GM18519 (cell line): ENCODE data around the gene ZNF420.
"Not testable (repeated sequence)": the region's sequence is repeated elsewhere in the genome, so short reads cannot be mapped to it uniquely, and the experiment has no call there.

Experiments
- ATAC-seq: cut with Tn5 transposase; IDR thresholded peaks from one replicate; pipeline ENCODE4 v1.9.1; 2021; ENCODE audit warnings: mild to moderate bottlenecking, moderate library complexity; ENCODE audit not compliant: unreplicated experiment, low FRiP score

ZNF420 gene

DNA sequence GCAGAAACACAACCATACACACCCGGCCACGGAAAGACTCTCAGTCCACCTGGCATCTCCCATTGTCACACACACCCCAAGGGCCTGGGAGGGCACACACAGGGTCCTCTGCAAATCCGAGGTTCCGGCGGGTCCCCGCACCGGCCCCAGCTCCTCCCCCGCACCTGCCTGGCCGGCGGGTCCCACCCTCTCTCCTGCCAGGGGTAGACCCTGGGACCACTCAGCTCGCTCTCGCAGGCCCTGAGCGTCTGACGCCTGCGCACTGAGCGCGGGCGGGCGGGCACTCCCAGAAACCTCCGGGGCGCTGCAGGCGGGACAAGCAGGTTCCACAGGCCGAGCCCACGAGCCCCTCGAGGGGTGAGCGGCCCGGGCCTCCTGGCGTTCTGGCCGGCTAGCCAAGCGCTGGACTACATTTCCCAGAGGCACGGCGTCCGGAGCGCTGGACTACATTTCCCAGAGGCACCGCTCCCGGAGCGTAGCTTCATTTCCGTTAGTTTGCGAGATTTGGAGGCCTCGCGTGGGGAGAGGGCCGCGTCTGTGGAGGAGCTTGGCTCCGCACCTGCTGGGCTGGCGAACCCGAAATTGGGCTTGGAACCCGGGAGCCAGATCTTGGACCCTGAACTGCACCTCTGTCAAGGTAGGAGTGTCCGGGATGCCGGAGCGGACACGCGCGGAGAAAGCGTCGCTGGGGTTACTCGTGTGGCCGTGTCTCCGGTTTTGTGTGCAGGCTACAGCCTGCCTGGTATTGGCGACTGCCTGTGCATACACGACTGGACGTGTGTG is at the start of gene ZNF420:
TSS of gene ZNF420 (plus strand) at position 500 of the 783 bp plus-strand sequence. CDS start 10,686 bp downstream, outside the sequence.
- ATAC-seq, result peak; percentile 80

DNA sequence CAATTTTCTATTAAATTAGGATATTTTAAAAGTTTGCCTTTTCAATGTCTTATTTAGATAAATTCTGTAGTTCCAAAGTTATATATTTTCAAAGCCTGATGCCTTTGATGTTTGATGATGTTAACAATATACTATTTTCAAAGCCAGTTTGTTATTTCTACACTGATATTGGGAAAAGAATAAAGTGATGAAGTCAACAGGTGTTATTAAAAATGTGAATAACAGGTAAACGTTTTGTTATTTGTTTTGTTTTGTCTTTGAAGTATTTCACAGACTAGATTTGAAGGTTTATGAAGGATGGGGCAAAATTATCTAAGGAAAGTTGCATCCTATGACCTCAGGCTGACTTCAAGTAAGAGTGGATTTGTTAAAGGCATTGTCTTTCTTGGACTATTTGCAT is 33.1 kb upstream of the ZNF420 start:
- ATAC-seq, result no peak

DNA sequence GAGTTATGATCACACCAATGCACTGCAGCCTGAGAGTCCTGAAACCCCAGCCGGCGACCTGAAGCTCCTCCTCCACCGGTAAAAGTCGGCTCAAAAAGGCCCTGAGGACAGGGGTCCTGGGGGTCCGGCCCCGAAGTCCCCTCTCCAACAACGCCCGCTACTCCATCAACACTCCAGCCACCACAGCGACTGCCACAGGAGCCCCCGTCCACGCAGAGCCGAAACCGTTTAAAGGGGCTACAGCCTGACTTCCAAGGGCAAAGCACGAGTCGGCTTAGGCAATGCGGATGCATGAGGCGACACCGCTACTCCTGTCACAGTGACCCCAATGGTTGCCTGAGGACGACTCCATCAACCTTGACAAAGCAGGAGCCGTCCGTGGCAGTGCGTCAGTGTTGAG is 22.9 kb upstream of the ZNF420 start:
- no peak for ATAC-seq

DNA sequence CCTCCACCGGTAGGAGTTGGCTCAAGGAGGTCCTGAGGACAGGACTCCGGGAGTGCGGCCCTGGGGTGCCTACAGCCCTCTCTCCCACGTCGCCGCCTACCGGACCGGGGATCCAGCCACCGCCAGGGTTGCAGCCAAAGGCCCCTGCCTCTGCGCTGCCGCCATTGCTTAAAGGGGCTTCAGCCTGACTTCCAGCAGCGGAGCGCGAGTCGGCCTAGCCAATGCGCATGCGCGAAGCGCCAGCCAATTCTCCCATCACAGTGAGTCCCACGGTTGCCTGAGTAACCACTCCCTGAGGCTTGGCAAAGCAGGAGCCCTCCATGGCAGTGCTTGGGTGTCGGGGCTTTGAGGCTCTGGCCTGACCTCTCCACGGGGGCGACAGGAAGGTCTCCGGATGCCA is 21.5 kb upstream of the ZNF420 start:
- no peak for ATAC-seq

DNA sequence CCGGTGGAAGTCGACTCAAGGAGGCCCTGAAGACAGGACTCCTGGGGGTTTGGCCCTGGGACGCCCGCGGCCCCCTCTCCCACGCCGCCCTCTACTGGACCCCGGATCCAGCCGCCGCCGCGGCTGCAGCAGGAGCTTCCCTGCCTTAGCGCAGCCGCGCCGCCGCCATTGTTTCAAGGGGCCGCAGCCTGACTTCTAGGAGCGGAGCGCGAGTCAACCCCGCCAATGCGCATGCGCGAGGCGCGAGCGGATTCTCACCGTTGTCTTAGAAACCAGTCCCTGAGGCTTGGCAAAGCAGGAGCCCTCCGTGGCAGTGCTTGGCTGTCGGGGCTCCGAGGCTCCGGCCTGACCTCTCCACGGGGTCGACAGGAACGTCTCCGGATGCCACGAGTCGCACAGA is 19.1 kb upstream of the ZNF420 start:
- ATAC-seq, result no peak

DNA sequence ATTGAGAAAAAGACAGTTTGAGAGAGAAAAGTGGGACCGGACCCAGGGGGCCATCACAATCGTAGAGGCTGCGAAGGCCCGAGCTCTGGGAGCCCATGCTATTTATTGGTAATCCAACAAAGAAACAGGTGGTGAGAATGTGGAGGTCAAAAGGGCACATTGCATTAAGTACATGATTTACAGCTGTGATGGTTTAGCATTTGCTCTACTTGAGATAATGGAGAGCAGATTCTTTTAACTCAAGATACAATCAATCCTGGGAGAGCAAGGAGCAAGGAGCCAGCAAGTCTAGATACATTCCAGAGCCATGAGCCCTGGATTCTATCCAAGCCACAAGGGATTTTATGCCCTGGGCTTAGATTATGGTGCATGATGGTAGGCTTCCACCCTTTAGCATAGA is 13.3 kb upstream of the ZNF420 start:
- not testable (repeated sequence) for ATAC-seq

DNA sequence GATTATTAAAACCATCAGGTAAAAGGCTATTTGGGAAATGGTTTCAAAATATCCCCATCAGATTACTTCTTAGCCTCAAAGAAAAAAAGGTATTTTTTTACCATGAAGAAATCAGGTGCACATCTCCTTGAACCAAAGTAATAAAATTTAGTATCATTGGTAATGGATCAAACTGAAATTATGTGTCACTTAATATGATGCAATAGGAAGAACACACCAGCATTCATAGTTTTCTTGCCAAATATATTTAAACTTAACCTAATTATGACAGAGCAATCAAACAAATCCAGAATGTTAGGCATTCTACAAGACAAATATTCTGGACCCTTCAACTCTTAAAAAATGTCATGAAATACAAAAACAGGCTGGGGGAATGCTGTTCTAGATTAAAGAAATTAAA is 4.1 kb upstream of the ZNF420 start:
- no peak for ATAC-seq

DNA sequence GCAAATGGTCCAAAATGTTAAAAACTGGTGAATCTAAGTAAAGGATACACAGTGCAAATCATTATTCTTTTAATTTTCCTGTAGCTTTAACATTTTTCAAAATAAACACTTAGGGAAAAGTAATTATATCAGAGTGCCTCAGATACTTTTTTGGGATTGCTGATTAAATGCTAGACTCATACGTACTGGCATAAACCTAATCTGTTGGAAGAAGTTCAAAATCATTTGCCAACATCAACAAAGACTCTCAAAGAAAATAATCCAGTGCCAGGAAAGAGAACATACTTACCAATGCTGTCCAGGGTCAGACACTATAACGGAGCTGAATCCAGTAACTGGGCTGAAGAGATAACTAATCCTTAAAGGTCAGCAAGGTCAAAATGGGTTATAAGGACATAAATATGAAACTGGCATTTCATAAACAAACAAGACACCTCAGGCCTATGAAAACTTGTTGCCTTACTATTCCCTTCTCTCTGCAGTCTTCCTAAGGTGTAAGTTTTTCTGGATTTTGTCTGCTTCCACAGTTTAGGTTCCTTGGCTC is 3.3 kb upstream of the ZNF420 start:
- no peak for ATAC-seq

DNA sequence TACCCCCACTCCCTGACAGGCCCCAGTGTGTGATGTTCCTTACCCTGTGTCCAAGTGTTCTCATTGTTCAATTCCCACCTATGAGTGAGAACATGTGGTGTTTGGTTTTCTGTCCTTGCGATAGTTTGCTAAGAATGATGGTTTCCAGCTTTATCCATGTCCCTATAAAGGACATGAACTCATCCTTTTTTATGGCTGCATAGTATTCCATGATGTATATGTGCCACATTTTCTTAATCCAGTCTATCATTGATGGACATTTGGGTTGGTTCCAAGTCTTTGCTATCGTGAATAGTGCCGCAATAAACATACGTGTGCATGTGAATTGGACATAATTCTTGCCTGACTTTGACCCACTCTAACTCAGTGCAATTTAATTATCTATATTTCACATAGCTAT is 1.7 kb upstream of the ZNF420 start:
- not testable (repeated sequence) for ATAC-seq

DNA sequence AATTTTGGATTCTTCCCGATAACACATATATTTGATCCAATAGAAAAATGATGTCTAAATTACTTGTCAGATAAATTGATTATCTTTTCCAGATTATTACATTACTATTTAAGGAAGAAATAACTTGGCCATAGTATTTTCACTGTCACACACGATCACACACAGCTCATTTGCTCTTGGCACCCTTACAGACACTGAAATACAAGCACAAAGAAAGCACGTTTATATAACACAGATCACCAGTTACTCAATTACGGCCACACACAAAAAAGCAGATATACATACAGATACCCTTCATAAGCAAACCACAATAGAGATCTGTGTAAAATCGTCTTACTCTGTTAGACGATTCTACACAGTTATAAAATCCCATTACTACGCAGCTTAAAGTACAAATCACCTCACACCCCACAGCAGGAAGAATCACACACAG is 716 bp upstream of the ZNF420 start:
- no peak for ATAC-seq

DNA sequence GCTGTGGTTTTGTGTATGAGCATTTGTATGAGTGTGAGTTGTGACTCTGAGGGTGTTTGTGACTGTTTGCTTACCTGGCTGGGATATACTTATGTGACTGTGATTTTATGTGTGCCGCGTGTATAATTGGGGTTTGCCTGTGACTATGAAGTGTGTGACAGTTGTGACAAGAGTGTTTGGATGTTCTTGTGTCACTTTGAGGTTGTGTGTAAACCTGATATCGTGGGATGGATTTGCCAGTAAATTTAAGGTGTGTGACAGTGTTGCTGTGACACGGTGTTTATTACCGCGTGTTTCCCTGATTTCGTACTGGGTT is 442 bp downstream of the ZNF420 start:
- ATAC-seq, result no peak

DNA sequence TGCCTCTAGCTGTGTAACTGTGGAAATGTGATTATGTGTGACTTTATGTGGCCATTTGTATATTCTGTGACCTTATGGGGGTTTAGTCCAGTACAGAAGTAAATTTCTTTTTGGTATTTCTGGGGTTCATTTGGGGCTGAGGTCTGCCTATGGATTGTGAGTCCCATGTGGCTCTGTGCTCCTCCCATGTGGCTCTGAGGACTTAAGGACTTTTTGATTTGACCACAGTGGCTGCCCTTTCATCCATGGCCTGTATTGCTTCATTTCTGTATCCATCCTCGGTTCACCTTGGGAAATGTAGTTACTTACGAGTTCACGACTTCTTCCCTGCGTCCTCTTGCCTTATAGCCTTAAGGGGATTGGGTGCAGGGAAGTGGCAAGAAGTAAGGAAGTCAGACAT is 1.0 kb downstream of the ZNF420 start:
- no peak for ATAC-seq

DNA sequence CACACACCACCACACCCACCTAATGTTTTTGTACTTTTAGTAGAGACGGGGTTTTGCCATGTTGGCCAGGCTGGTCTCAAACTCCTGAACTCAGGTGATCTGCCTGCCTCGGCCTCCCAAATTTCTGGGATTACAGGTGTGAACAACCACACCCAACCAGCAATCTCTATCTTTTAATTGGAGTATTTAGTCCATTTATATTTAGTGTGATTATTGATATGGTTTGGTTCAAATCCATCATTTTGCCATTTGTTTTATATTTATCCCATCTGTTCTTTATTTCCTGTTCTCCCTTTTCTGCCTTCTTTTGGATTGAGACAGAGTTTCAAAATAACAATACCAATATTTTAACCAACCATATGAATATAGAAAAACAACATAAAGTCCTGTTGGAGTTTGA is 4.1 kb downstream of the ZNF420 start:
- ATAC-seq, result no peak

DNA sequence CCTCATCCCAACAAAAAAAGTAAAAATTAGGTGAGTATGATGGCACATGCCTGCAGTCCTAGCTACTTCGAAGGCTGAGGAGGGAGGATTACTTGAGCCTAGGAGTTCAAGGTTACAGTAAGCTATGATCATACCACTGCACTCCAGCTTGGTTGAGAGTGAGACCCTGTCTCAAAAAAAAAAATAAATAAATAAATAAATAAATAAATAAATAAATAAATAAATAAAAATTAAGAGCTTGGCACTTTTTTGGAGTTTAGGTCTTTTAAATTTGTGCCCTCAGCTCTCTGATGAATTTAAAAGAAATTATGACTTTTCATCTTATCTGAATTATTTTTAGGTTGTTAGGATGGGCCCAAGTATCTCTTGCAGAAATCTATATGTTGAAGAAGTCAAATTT is 8.9 kb downstream of the ZNF420 start:
- ATAC-seq, result no peak

DNA sequence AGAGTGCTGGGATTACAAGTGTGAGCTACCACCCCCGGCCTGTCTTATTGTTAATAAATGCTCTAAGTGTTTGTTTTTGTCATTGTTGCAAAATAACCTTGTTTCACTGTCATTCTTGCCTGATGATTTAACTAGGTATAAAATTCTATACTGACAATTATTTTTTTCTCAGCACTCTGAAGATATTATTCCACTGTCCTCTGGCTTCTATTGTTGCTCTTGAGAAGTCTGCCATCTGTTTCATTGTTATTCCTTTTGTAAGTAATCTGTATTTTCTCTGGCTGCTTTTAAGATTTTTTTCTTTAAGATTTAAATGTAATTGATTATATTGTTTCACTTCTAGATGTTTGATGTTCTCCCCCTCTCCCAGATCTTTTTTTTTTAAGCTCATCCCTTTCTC is 17.6 kb downstream of the ZNF420 start:
- no peak for ATAC-seq

DNA sequence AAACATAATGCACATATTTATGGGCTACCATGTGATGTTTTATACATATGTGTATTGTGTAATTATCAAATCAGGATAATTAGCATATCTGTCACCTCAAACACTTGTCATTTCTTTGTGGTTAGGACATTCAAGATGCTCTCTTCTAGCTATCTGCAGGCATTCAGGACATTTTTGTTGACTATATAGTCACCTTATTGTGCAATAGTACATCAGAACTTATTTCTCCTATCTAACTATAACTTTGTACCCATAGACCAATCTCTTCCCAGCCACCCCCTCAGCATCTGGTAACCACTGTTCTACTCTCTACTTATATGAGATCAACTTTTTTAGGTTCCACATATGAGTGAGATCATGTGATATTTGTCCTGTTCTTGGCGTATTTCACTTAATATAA is 20.3 kb downstream of the ZNF420 start:
- no peak for ATAC-seq

DNA sequence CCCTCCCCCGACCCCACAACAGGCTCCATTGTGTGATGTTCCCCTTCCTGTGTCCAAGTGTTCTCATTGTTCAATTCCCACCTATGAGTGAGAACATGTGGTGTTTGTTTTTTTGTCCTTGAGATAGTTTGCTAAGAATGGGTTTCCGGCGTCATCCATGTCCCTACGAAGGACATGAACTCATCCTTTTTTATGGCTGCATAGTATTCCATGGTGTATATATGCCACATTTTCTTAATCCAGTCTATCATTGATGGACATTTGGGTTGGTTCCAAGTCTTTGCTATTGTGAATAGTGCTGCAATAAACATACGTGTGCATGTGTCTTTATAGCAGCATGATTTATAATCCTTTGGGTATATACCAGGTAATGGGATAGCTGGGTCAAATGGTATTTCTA is 25.9 kb downstream of the ZNF420 start:
- ATAC-seq, result not testable (repeated sequence)

DNA sequence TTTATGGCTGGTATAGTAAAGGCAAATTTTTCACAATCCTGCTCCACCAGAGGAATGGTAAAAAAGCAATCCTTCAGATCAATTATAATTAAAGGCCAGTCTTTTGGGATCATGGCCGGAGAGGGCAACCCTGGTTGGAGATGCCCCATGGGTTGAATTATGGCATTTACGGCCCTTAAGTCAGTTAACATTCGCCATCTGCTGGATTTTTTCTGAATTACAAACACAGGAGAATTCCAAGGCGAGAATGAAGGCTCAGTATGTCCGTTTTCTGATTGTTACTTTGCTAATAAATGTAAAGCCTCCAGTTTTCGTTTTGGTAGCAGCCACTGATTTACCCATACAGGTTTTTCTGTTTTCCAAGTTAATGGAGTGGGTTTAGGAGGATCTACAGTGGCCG is 33.5 kb downstream of the ZNF420 start:
- not testable (repeated sequence) for ATAC-seq

DNA sequence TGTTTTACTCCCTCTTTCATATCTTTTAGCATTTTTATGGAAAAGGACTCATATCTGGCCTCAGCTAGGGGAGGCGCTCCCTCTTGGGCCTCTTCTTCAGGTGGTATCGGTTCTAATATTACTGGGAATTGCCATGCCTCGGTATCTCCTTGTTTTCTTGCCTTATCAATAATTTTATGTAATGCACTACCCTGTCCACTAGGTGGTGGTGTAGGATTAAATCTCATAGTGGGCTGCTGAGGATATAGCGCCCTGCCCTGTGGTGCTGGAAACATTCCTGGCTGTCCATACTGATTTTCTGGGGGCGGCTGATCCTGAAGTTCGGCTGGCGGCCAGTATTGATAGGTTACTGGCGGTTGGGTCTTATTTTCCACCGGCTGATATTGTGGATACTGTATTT is 35.8 kb downstream of the ZNF420 start:
- no peak for ATAC-seq

DNA sequence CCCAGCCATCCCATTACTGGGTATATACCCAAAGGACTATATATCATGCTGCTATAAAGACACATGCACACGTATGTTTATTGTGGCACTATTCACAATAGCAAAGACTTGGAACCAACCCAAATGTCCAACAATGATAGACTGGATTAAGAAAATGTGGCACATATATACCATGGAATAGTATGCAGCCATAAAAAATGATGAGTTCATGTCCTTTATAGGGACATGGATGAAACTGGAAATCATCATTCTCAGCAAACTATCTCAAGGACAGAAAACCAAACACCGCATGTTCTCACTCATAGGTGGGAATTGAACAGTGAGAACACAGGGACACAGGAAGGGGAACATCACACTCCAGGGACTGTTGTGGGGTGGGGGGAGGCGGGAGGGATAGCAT is 43.9 kb downstream of the ZNF420 start:
- ATAC-seq, result not testable (repeated sequence)

DNA sequence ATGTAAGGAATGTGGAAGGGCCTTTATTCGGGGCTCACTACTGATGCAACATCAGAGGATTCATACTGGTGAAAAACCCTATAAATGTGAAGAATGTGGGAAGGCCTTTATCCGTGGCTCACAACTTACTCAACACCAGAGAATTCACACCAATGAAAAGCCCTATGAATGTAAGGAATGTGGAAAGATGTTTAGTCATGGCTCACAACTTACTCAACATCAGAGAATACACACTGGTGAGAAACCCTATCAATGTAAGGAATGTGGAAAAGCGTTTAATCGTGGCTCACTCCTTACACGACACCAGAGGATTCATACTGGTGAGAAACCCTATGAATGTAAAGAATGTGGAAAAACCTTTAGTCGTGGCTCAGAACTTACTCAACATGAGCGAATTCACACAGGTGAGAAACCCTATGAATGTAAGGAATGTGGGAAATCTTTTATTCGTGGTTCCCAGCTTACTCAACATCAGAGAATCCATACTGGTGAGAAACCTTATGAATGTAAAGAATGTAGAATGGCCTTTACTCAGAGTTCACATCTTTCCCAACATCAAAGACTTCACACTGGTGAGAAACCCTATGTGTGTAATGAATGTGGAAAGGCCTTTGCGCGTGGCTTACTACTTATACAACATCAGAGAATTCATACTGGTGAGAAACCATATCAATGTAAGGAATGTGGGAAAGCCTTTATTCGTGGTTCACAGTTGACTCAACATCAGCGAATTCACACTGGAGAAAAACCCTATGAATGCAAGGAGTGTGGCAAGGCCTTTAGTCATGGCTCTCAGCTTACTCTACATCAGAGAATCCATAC is 50.0 kb downstream of the ZNF420 start:
- ATAC-seq, result no peak

DNA sequence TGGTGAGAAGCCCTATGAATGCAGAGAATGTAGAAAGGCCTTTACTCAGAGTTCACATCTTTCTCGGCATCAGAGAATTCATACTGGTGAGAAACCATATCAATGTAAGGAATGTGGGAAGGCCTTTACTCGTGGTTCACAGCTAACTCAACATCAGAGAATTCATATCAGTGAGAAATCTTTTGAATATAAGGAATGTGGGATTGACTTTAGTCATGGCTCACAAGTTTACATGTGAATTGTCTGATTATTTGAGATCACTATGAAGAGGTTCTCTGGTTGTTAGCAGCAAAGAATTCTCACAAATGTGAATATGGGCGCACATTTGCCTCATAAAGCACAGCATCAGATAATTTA is 50.6 kb downstream of the ZNF420 start:
- no peak for ATAC-seq
